Glutamatergic neuron (in vitro differentiated cells): ENCODE data around the gene ITPK1. TPM values are rescaled to one million over a fixed set of nuclear protein-coding genes. Genes with fewer than 3 reads are reported as not detected.
A peak's percentile ranks its signal among the peaks of the same experiment; 100 is the strongest.

Experiments
- DNase-seq: peaks from one replicate; pipeline ENCODE4 v3.0.0; 2022
- H3K27ac Mint-ChIP-seq: one replicate; pipeline ENCODE4 v1.8.0; 2020; ENCODE audit warnings: mild to moderate bottlenecking, mixed read lengths, inconsistent platforms; ENCODE audit not compliant: unreplicated experiment
- H3K27me3 Mint-ChIP-seq: one replicate; pipeline ENCODE4 v1.8.0; 2020; ENCODE audit warnings: mild to moderate bottlenecking, moderate library complexity, mixed read lengths, inconsistent platforms; ENCODE audit not compliant: unreplicated experiment
- H3K36me3 Mint-ChIP-seq: one replicate; pipeline ENCODE4 v1.8.0; 2020; ENCODE audit warnings: mild to moderate bottlenecking, mixed read lengths, inconsistent platforms; ENCODE audit not compliant: unreplicated experiment
- H3K4me1 Mint-ChIP-seq: one replicate; pipeline ENCODE4 v1.8.0; 2020; ENCODE audit warnings: mild to moderate bottlenecking, low read depth, mixed read lengths, inconsistent platforms; ENCODE audit not compliant: unreplicated experiment
- H3K4me3 Mint-ChIP-seq: one replicate; pipeline ENCODE4 v1.8.0; 2020; ENCODE audit warnings: mild to moderate bottlenecking, mixed read lengths, inconsistent platforms; ENCODE audit not compliant: unreplicated experiment
- H3K9me3 Mint-ChIP-seq: one replicate; pipeline ENCODE4 v1.8.0; 2020; ENCODE audit warnings: mild to moderate bottlenecking, moderate library complexity, mixed read lengths, inconsistent platforms; ENCODE audit not compliant: unreplicated experiment
- total RNA-seq: library from RNA; stranded (reverse); fragmentation: NEBNext Ultra II Directional; extraction: Animal tissue kit (Norgen Biotek cat#: 25700); gene quantifications from one replicate; pipeline ENCODE4 v1.2.1, GENCODE V29; 2021; ENCODE audit not compliant: unreplicated experiment
- TF ChIP-seq, protein P1 (sequence below): fragments of 200-600 bp; sonication (generic); IDR thresholded peaks from one replicate; pipeline ENCODE4 v1.5.0; 2021; ENCODE audit not compliant: partially characterized antibody, unreplicated experiment

The ITPK1 gene
- total RNA-seq, 1 donor from 2014 or later = 132 TPM

DNA sequence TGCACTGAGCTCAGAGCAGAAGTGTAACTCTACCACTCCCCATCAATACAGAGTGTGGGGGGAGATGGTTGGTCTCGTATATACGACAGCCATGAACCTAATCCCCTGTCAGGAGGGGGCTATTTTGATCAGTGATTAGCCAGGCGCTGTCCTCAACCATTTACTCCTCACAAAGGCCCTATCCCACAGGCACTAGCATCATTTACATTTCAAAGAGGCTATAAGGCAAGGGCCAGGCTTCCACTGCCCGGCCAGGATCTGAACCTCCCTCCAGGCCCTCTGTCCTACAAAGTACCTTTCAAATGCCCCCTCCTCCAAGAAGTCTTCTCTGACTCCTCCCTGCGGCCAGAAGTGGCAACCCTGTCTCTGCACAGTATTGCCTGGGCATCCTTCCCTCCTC, 74.7 kb downstream of the ITPK1 start:
- Mint-ChIP-seq H3K27me3 (peaks cover 4% of the 10 kb centered on the region), H3K36me3 (no peaks in the 10 kb centered on the region)

DNA sequence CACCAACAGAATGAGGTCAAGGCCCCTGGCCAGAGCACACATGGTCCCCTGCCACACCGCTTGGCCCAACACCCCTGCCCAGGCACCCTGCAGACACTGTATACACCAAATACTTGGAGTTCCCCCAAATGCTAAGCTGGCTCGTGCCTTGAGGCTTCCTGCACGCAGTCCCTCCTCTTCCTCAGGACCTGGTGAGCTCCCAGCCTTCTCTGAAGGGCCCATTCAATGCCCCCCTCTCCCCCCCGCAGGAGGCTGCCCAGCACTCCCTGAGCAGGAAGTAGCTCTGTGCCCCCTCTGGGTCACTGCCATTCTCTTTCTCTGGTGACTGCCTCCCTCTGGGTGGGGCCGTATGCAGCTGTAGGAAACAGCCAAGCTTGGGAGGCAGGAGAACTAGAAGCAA, 75.3 kb downstream of the ITPK1 start:
- H3K27ac Mint-ChIP-seq = peak overlapping the region; percentile 38
- no peak overlapping the region for H3K4me3 Mint-ChIP-seq
- TF ChIP-seq, protein P1, sequence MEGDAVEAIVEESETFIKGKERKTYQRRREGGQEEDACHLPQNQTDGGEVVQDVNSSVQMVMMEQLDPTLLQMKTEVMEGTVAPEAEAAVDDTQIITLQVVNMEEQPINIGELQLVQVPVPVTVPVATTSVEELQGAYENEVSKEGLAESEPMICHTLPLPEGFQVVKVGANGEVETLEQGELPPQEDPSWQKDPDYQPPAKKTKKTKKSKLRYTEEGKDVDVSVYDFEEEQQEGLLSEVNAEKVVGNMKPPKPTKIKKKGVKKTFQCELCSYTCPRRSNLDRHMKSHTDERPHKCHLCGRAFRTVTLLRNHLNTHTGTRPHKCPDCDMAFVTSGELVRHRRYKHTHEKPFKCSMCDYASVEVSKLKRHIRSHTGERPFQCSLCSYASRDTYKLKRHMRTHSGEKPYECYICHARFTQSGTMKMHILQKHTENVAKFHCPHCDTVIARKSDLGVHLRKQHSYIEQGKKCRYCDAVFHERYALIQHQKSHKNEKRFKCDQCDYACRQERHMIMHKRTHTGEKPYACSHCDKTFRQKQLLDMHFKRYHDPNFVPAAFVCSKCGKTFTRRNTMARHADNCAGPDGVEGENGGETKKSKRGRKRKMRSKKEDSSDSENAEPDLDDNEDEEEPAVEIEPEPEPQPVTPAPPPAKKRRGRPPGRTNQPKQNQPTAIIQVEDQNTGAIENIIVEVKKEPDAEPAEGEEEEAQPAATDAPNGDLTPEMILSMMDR = no peak

More for the DNA sequence above, 74.7 kb downstream of the ITPK1 start:
- no peak for DNase-seq
- Mint-ChIP-seq H3K4me3 (peak overlapping the region; percentile 15), H3K27ac (peak overlapping the region; percentile 38), H3K4me1 (peaks cover 44% of the 10 kb centered on the region), H3K9me3 (peaks cover 8% of the 10 kb centered on the region)
- TF ChIP-seq, protein P1 = no peak

DNA sequence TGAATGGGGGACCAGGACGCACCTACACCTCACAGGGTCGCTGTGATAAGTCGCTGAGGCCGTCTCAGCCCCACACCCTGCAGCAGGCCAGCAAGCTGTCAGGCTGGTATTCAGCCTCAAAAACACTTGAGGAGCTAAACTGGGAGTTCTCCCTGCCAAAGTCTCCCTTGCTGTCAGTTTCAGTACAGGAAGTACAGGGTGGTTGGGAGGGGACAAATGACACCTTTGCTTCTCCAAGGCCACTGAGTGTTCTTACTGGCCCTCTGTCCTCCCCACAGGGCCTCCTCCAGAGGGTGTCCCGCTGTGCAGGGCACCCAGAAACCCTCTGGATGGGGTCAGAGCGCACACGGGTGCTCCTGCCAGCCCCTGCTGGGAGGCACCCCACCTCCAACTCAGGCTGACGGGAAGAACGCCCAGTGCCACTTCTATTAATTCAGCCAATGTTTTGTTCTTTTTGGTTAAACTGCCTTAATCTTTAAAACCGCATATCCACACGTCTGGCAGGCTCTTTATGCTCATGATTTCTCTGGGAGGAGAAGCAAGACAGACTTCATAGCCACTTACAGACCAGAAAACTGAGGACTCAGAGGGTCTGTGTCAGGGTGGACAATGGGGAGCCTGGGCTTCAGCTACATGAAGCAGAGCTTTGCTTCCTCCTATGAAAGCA, 75.9 kb downstream of the ITPK1 start:
- TF ChIP-seq, protein P1 = no peak
- no peak overlapping the region for H3K4me3 Mint-ChIP-seq
- H3K4me1 Mint-ChIP-seq = peaks cover 33% of the 10 kb centered on the region
- peaks cover 10% of the 10 kb centered on the region for H3K9me3 Mint-ChIP-seq
- peaks cover 2% of the 10 kb centered on the region for H3K27me3 Mint-ChIP-seq
- no peak overlapping the region for H3K27ac Mint-ChIP-seq
- DNase-seq = no peak
- no peaks in the 10 kb centered on the region for H3K36me3 Mint-ChIP-seq

More for the DNA sequence above, 75.3 kb downstream of the ITPK1 start:
- no peaks in the 10 kb centered on the region for H3K36me3 Mint-ChIP-seq
- H3K9me3 Mint-ChIP-seq = peaks cover 8% of the 10 kb centered on the region
- no peak for DNase-seq
- H3K4me1 Mint-ChIP-seq = peaks cover 39% of the 10 kb centered on the region
- peaks cover 4% of the 10 kb centered on the region for H3K27me3 Mint-ChIP-seq

DNA sequence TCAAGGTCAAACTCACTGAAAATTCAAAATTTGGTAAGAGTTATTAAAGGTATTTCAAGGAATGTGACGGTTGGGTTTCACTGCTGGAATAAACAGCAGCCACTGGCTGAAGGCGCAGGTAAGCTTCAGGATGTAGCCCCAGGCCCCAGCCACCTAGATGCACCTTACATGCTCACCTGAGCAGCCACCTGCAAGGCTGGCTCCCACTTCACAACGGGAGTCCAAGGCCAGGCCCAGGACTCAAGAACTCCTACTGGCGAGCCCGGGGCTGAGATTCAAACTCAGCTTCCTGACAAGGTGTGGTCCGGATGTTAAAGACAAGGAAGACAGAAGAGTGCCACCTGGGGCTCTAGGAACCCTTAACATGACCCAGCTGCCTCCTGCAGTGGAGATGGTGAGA, 78.4 kb downstream of the ITPK1 start:
- TF ChIP-seq, protein P1 = no peak
- peaks cover 7% of the 10 kb centered on the region for H3K9me3 Mint-ChIP-seq
- DNase-seq = no peak
- H3K4me3 Mint-ChIP-seq = no peak overlapping the region
- peaks cover 40% of the 10 kb centered on the region for H3K4me1 Mint-ChIP-seq
- H3K36me3 Mint-ChIP-seq = no peaks in the 10 kb centered on the region
- no peak overlapping the region for H3K27ac Mint-ChIP-seq
- H3K27me3 Mint-ChIP-seq = peaks cover 2% of the 10 kb centered on the region

DNA sequence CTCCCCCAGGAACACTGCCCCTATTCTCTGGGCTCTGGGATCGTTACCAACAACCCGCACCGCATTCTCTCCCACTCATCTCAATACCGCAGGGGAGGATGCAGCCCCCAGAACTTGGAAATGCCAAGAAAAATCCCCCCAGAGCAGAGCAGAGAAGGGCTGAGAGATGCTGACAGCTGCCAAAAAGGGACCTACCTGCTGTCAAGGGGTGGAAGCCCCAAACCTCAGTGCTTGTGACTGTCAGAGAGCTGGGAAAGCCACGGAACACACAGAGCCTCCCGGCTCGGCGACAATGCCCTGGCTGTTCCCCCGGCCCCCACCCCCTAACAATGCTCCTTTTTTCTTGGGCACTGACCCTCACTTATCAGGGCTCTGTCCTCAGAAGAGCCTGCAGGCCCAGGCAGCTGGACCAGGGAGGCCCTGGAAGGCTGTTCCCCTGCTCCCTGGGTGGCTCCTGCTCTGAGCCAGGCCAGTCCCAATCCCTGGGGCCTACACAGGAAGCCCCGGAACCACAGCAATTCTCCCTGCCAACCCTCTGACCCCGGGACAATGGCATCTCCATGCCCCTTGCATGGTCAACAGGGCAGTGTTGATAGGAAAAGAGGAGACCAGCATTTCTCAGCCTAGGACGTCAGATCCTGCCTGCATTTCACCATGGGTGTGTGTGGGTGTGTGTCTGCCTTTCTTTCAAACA, 78.9 kb downstream of the ITPK1 start:
- peaks cover 38% of the 10 kb centered on the region for H3K4me1 Mint-ChIP-seq
- DNase-seq = no peak
- H3K9me3 Mint-ChIP-seq = peaks cover 9% of the 10 kb centered on the region
- H3K36me3 Mint-ChIP-seq = no peaks in the 10 kb centered on the region
- no peak overlapping the region for H3K27ac Mint-ChIP-seq
- TF ChIP-seq, protein P1 = no peak
- H3K27me3 Mint-ChIP-seq = peaks cover 2% of the 10 kb centered on the region
- H3K4me3 Mint-ChIP-seq = no peak overlapping the region
